Fibroblast of lung (primary cell): ENCODE measurements around the gene SREK1IP1. TPM values are rescaled to one million over a fixed set of nuclear protein-coding genes. Genes with fewer than 3 reads are reported as not detected.
"Not testable (repeated sequence)": the region's sequence is repeated elsewhere in the genome, so short reads cannot be mapped to it uniquely, and the experiment has no call there.

Experiments used
- DNase-seq, 2 donors: peaks; one replicate each; pipeline versions ENCODE4 v3.0.0 to v3.0.0-alpha.2; 2010; ENCODE audit warnings: low read depth in 2 of 2
- H2AFZ ChIP-seq: 2 replicates; pipeline ENCODE4 v1.5.1; 2012; ENCODE audit warnings: low read length, control low read depth, inconsistent platforms
- H3K27ac ChIP-seq: 2 replicates; pipeline ENCODE4 v1.5.1; 2011; ENCODE audit warnings: low read length, control low read depth; ENCODE audit not compliant: insufficient read depth
- H3K27me3 ChIP-seq: 2 replicates; pipeline ENCODE4 v1.5.1; 2011; ENCODE audit warnings: mild to moderate bottlenecking, low read length; ENCODE audit not compliant: control insufficient read depth, insufficient read depth
- H3K36me3 ChIP-seq: 2 replicates; pipeline ENCODE4 v1.5.1; 2011; ENCODE audit warnings: low read length; ENCODE audit not compliant: control insufficient read depth, insufficient read depth
- H3K4me1 ChIP-seq: 2 replicates; pipeline ENCODE4 v1.5.1; 2011; ENCODE audit warnings: low read length; ENCODE audit not compliant: control insufficient read depth, insufficient read depth; ENCODE audit errors: extremely low read depth
- H3K4me2 ChIP-seq: 2 replicates; pipeline ENCODE4 v1.5.1; 2011; ENCODE audit warnings: low read length, control low read depth; ENCODE audit not compliant: insufficient read depth; ENCODE audit errors: extremely low read depth
- H3K4me3 ChIP-seq, 4 experiments: fragments of 200-600 bp in 1 of 4; sonication (generic) in 1 of 4; replicated peaks in 1 of 4; 2 replicates each; pipeline ENCODE4 v1.5.1; 2011 to 2016; ENCODE audit warnings: low read length in 4 of 4, low read depth in 3 of 4, mild to moderate bottlenecking in 3 of 4, control low read depth in 2 of 4, inconsistent platforms in 1 of 4, mixed read lengths in 1 of 4; ENCODE audit not compliant: insufficient read depth in 1 of 4; ENCODE audit errors: control extremely low read depth in 1 of 4
- H3K79me2 ChIP-seq: 2 replicates; pipeline ENCODE4 v1.5.1; 2012; ENCODE audit warnings: mild to moderate bottlenecking, low read length, inconsistent platforms; ENCODE audit not compliant: control insufficient read depth, insufficient read depth
- H3K9ac ChIP-seq: 2 replicates; pipeline ENCODE4 v1.5.1; 2011; ENCODE audit warnings: mild to moderate bottlenecking, low read length, control low read depth; ENCODE audit not compliant: insufficient read depth
- H3K9me3 ChIP-seq: 2 replicates; pipeline ENCODE4 v1.5.1; 2012; ENCODE audit warnings: low read depth, low read length; ENCODE audit not compliant: control insufficient read depth, insufficient read depth
- H4K20me1 ChIP-seq: 2 replicates; pipeline ENCODE4 v1.5.1; 2011; ENCODE audit warnings: low read length; ENCODE audit not compliant: control insufficient read depth, insufficient read depth; ENCODE audit errors: extremely low read depth
- EZH2 ChIP-seq: IDR thresholded peaks from 2 replicates; pipeline ENCODE4 v1.5.1; 2012; ENCODE audit warnings: low read length, control low read depth, mild to moderate bottlenecking; ENCODE audit errors: missing control alignments
- polyA plus RNA-seq, 2 donors: library from polyadenylated mRNA; depleted of rRNA in 1 of 2; stranded (reverse) in 1 of 2; unstranded in 1 of 2; fragments of >200 nt; gene quantifications; 2 replicates each; pipeline ENCODE4 v1.2.1, GENCODE V29; 2011 to 2012; ENCODE audit warnings: missing spikeins in 1 of 2
- total RNA-seq: library from RNA; depleted of rRNA; stranded (reverse); fragments of >200 nt; gene quantifications from 2 replicates; pipeline ENCODE4 v1.2.1, GENCODE V29; 2014
- TF ChIP-seq, protein P1 (sequence below), 2 donors: IDR thresholded peaks in 1 of 2; conservative IDR thresholded peaks in 1 of 2; 1 replicate in 1 of 2; 2 replicates in 1 of 2; pipeline ENCODE4 v1.5.1; 2011 to 2012; ENCODE audit warnings: low read length in 2 of 2, control low read depth in 1 of 2, inconsistent platforms in 1 of 2, low read depth in 1 of 2, mild to moderate bottlenecking in 1 of 2

The SREK1IP1 gene
- total and polyA plus RNA-seq, 2 donors (not counting 1 experiment from before 2014, with no cell fraction given): 6.5 to 13.5 TPM

DNA sequence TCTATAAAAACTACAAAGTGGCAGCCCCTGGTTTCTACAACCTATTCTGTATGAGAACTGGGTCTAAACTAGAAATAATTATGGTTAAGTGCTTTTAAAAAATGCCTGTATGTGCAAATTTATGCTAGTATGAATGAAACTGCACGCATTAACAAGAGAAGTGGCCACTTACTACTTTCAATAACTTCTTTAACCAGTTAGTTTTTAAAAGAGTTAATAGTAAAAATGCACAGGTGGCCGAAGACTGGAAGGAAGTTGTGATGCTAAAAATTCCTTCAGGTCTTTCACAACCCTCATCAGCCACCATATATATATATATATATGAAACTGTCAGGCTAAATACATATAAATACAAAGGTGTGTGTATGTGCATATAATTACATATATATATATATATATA is 41.3 kb downstream of the SREK1IP1 start:
- Histone ChIP-seq H3K9ac (no peak overlapping the region), H4K20me1 (no peaks in the 10 kb centered on the region), H3K4me3 (no peak overlapping the region), H3K27ac (no peak overlapping the region), H3K36me3 (peaks cover 1% of the 10 kb centered on the region), H3K27me3 (no peaks in the 10 kb centered on the region), H3K79me2 (no peaks in the 10 kb centered on the region), H2AFZ (no peak overlapping the region), H3K9me3 (no peaks in the 10 kb centered on the region), H3K4me2 (no peak overlapping the region), H3K4me1 (no peaks in the 10 kb centered on the region)
- TF ChIP-seq, protein P1, sequence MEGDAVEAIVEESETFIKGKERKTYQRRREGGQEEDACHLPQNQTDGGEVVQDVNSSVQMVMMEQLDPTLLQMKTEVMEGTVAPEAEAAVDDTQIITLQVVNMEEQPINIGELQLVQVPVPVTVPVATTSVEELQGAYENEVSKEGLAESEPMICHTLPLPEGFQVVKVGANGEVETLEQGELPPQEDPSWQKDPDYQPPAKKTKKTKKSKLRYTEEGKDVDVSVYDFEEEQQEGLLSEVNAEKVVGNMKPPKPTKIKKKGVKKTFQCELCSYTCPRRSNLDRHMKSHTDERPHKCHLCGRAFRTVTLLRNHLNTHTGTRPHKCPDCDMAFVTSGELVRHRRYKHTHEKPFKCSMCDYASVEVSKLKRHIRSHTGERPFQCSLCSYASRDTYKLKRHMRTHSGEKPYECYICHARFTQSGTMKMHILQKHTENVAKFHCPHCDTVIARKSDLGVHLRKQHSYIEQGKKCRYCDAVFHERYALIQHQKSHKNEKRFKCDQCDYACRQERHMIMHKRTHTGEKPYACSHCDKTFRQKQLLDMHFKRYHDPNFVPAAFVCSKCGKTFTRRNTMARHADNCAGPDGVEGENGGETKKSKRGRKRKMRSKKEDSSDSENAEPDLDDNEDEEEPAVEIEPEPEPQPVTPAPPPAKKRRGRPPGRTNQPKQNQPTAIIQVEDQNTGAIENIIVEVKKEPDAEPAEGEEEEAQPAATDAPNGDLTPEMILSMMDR (conservative IDR thresholded peaks at IDR 0.05 in 1 of 2, IDR thresholded peaks at IDR 0.05 in 1 of 2; ENCODE audit: low read depth in 1 of 2, low read length in 2 of 2): no peak
- no peak for TF ChIP-seq EZH2
- DNase-seq: no peak

DNA sequence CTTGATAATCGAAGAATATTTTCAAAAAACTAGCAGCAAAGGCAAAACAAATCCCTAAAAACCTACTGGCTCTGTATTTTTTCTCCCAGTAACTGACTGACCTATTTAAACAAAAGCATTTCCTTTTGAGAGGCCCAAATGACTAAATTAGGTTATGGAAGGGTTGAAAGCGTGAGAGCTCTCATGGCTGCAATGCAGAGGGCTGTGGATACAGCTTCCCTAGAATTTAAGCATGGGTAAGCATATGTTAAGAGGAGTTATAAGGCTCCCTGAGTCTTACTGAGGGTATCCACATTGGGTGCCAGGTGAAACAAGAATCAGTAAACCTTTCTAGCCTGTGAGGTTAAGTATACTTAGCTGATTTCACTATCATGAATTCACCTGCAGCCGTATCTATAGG is 45.9 kb downstream of the SREK1IP1 start:
- TF ChIP-seq, protein P1 (conservative IDR thresholded peaks at IDR 0.05 in 1 of 2, IDR thresholded peaks at IDR 0.05 in 1 of 2; ENCODE audit: low read depth in 1 of 2, low read length in 2 of 2): no peak
- TF ChIP-seq EZH2: no peak
- peaks cover 1% of the 10 kb centered on the region for H3K36me3 ChIP-seq
- H3K4me3 ChIP-seq: no peak overlapping the region
- no peaks in the 10 kb centered on the region for H3K9me3 ChIP-seq
- no peaks in the 10 kb centered on the region for H3K79me2 ChIP-seq
- H3K9ac ChIP-seq: no peak overlapping the region
- H3K4me2 ChIP-seq: no peak overlapping the region
- no peaks in the 10 kb centered on the region for H3K27me3 ChIP-seq
- H4K20me1 ChIP-seq: no peaks in the 10 kb centered on the region
- no peaks in the 10 kb centered on the region for H3K4me1 ChIP-seq
- no peak overlapping the region for H3K27ac ChIP-seq
- H2AFZ ChIP-seq: no peak overlapping the region
- no peak for DNase-seq

DNA sequence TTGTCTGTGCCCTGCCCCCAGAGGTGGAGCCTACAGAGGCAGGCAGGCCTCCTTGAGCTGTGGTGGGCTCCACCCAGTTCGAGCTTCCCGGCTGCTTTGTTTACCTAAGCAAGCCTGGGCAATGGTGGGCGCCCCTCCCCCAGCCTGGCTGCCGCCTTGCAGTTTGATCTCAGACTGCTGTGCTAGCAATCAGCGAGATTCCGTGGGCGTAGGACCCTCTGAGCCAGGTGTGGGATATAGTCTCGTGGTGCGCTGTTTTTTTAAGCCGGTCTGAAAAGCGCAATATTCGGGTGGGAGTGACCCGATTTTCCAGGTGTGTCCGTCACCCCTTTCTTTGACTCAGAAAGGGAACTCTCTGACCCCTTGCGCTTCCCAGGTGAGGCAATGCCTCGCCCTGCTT is 54.0 kb downstream of the SREK1IP1 start:
- H3K9ac ChIP-seq, H3K4me3 ChIP-seq, H4K20me1 ChIP-seq, H3K4me2 ChIP-seq, H3K79me2 ChIP-seq, H3K4me1 ChIP-seq, H2AFZ ChIP-seq, H3K27me3 ChIP-seq, H3K27ac ChIP-seq, DNase-seq, H3K9me3 ChIP-seq, H3K36me3 ChIP-seq: not testable (repeated sequence)
